Central memory CD4-positive, alpha-beta T cell (primary cell): ENCODE results near the gene PIGR.
A peak's percentile ranks its signal among the peaks of the same experiment; 100 is the strongest.
"Not testable (repeated sequence)": the region's sequence is repeated elsewhere in the genome, so short reads cannot be mapped to it uniquely, and the experiment has no call there.

Source experiments
- DNase-seq: peaks from one replicate; pipeline ENCODE4 v3.0.0; 2022

The PIGR gene

GRCh38 chr1:206931709-206932108 is 14.6 kb downstream of the PIGR start:
- no peak for DNase-seq

GRCh38 chr1:206930210-206930798 is 16.0 kb downstream of the PIGR start:
- no peak for DNase-seq

- DNase-seq, result no peak
Observed at GRCh38 chr1:206929524-206929923, 16.7 kb downstream of the PIGR start.

- DNase-seq, result no peak
Observed at GRCh38 chr1:206926286-206926685, 20.0 kb downstream of the PIGR start.

- peak; percentile 52 for DNase-seq
Observed at GRCh38 chr1:206925106-206925736, 21.0 kb downstream of the PIGR start.

- no peak for DNase-seq
Observed at GRCh38 chr1:206924592-206925105, 21.6 kb downstream of the PIGR start.

- DNase-seq, result not testable (repeated sequence)
Observed at GRCh38 chr1:206923961-206924557, 22.2 kb downstream of the PIGR start.

- peak; percentile 79 for DNase-seq
Observed at GRCh38 chr1:206923009-206923960, 23.0 kb downstream of the PIGR start.

GRCh38 chr1:206922524-206922923 is 23.7 kb downstream of the PIGR start:
- no peak for DNase-seq

GRCh38 chr1:206921772-206922265 is 24.4 kb downstream of the PIGR start, which contains the start of gene FCMR:
Gene FCMR, minus strand, starts transcription at chr1:206921941. Its CDS starts 87 bp downstream, at chr1:206921854.
- peak; percentile 71 for DNase-seq

GRCh38 chr1:206918076-206918475 is 28.2 kb downstream of the PIGR start:
- DNase-seq, result no peak

- no peak for DNase-seq
Observed at GRCh38 chr1:206916000-206916709, 30.1 kb downstream of the PIGR start.

GRCh38 chr1:206915030-206915735 is 31.1 kb downstream of the PIGR start:
- no peak for DNase-seq

GRCh38 chr1:206913766-206914537 is 32.3 kb downstream of the PIGR start:
- DNase-seq, result no peak

- DNase-seq, result peak; percentile 65
Observed at GRCh38 chr1:206912445-206913095, 33.7 kb downstream of the PIGR start.

- DNase-seq, result peak; percentile 47
Observed at GRCh38 chr1:206911064-206911663, 35.1 kb downstream of the PIGR start.

GRCh38 chr1:206909883-206910318 is 36.4 kb downstream of the PIGR start:
- DNase-seq, result no peak

GRCh38 chr1:206909161-206909882 is 36.9 kb downstream of the PIGR start:
- peak; percentile 53 for DNase-seq

- DNase-seq, result no peak
Observed at GRCh38 chr1:206908038-206908437, 38.2 kb downstream of the PIGR start.
